SK-N-MC (cell line): ENCODE results near the gene CASP10.

ENCODE experiments used
- EZH2 ChIP-seq: fragments of 200-600 bp; sonication (generic); IDR thresholded peaks from one replicate; pipeline ENCODE4 v1.6.1; 2017; ENCODE audit warnings: antibody characterized with exemption
- POLR2AphosphoS5 ChIP-seq: IDR thresholded peaks from 2 replicates; pipeline ENCODE4 v1.6.1; 2012; ENCODE audit warnings: mild to moderate bottlenecking, low read depth, low read length, borderline replicate concordance

DNA sequence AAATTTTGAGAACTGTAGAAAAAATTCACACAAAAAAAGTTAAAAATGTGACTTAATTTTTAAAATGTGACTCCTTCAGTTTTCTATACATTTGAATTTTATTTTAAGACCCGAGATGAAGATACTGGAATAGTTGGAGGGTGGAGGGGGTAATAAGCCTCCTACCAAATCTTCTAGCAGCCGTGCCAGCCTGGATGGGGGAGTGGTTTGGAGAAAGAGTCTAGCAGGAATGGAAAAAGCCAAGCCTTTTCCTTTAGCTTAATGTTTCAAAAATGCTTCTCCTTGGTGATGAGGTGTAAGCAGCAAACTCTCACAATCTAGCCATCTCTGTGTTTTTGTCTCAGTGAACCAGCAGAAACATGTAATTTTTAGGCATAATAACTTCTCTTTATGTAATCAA lies 92.1 kb downstream of the CASP10 start:
- TF ChIP-seq POLR2AphosphoS5 (no peak), EZH2 (no peak)
